D341Med (cell line): ENCODE measurements around the gene MAP7D2.

Experiments used
- DNase-seq: peaks from one replicate; pipeline ENCODE4 v3.0.0; 2012; ENCODE audit warnings: low spot score

Gene MAP7D2

GRCh38 chrX:20038966-20039365, 77.7 kb downstream of the MAP7D2 start:
- DNase-seq: no peak

GRCh38 chrX:20037186-20037585, 79.5 kb downstream of the MAP7D2 start:
- no peak for DNase-seq

- no peak for DNase-seq
These were observed 84.5 kb downstream of the MAP7D2 start for GRCh38 chrX:20032201-20032600.

GRCh38 chrX:20029728-20030127, 87.0 kb downstream of the MAP7D2 start:
- DNase-seq: no peak

GRCh38 chrX:20028588-20028987, 88.1 kb downstream of the MAP7D2 start:
- DNase-seq: no peak

GRCh38 chrX:20026278-20026677, 90.4 kb downstream of the MAP7D2 start:
- no peak for DNase-seq

- DNase-seq: no peak
These were observed 96.9 kb downstream of the MAP7D2 start for GRCh38 chrX:20019672-20020365.

- no peak for DNase-seq
These were observed 100.1 kb downstream of the MAP7D2 start for GRCh38 chrX:20016616-20016945.

- DNase-seq: no peak
These were observed 100.6 kb downstream of the MAP7D2 start for GRCh38 chrX:20015945-20016615.

- DNase-seq: no peak
These were observed 101.3 kb downstream of the MAP7D2 start for GRCh38 chrX:20015422-20015821.

GRCh38 chrX:20011608-20012007, 105.1 kb downstream of the MAP7D2 start:
- DNase-seq: no peak

- DNase-seq: no peak
These were observed 108.6 kb downstream of the MAP7D2 start for GRCh38 chrX:20007962-20008622.

GRCh38 chrX:20005883-20006282, 110.8 kb downstream of the MAP7D2 start:
- no peak for DNase-seq

GRCh38 chrX:20001588-20001987, 115.1 kb downstream of the MAP7D2 start:
- no peak for DNase-seq

- no peak for DNase-seq
These were observed 125.4 kb downstream of the MAP7D2 start for GRCh38 chrX:19991350-19991718.

GRCh38 chrX:19990556-19991349, 126.0 kb downstream of the MAP7D2 start, which contains the start of gene BCLAF3:
Gene BCLAF3, minus strand, starts transcription at chrX:19991061. Its CDS starts 20,797 bp downstream, at chrX:19970264.
- peak; percentile 95 for DNase-seq

- DNase-seq: no peak
These were observed 126.6 kb downstream of the MAP7D2 start for GRCh38 chrX:19990151-19990555.

GRCh38 chrX:19987856-19988255, 128.9 kb downstream of the MAP7D2 start:
- DNase-seq: no peak

GRCh38 chrX:19986531-19986930, 130.2 kb downstream of the MAP7D2 start:
- no peak for DNase-seq

- no peak for DNase-seq
These were observed 134.8 kb downstream of the MAP7D2 start for GRCh38 chrX:19981947-19982346.

- no peak for DNase-seq
These were observed 140.9 kb downstream of the MAP7D2 start for GRCh38 chrX:19975845-19976244.

GRCh38 chrX:19972984-19973383, 143.7 kb downstream of the MAP7D2 start:
- DNase-seq: no peak

- DNase-seq: no peak
These were observed 148.4 kb downstream of the MAP7D2 start for GRCh38 chrX:19968276-19968675.
